H9 (cell line): ENCODE results near the gene SHROOM1. TPM values are rescaled to one million over a fixed set of nuclear protein-coding genes. Genes with fewer than 3 reads are reported as not detected.

ENCODE experiments used
- DNase-seq: peaks from one replicate; pipeline ENCODE4 v3.0.0-alpha.2; 2017
- H2AFZ ChIP-seq: one replicate; pipeline ENCODE4 v1.6.1; 2013; ENCODE audit warnings: mild to moderate bottlenecking, low read length, control low read depth, moderate library complexity
- H2AK5ac ChIP-seq: 2 replicates; pipeline ENCODE4 v1.6.1; 2013; ENCODE audit warnings: low read length, control low read depth, mixed read lengths; ENCODE audit not compliant: insufficient read length
- H2BK120ac ChIP-seq: one replicate; pipeline ENCODE4 v1.6.1; 2013; ENCODE audit warnings: low read depth, mild to moderate bottlenecking, low read length, control low read depth, inconsistent platforms; ENCODE audit not compliant: poor library complexity, severe bottlenecking
- H2BK12ac ChIP-seq: 2 replicates; pipeline ENCODE4 v1.6.1; 2013; ENCODE audit warnings: low read length, control low read depth, mixed read lengths, low read depth; ENCODE audit not compliant: insufficient read length
- H2BK15ac ChIP-seq: 2 replicates; pipeline ENCODE4 v1.6.1; 2013; ENCODE audit warnings: low read depth, low read length, control low read depth
- H2BK20ac ChIP-seq: one replicate; pipeline ENCODE4 v1.6.1; 2013; ENCODE audit warnings: low read depth, mild to moderate bottlenecking, low read length, control low read depth, inconsistent platforms; ENCODE audit not compliant: poor library complexity, severe bottlenecking
- H2BK5ac ChIP-seq: 2 replicates; pipeline ENCODE4 v1.6.1; 2013; ENCODE audit warnings: low read length, control low read depth, mixed read lengths; ENCODE audit not compliant: insufficient read length
- H3K14ac ChIP-seq: 2 replicates; pipeline ENCODE4 v1.6.1; 2013; ENCODE audit warnings: low read length, control low read depth; ENCODE audit not compliant: insufficient read depth
- H3K18ac ChIP-seq: 2 replicates; pipeline ENCODE4 v1.6.1; 2013; ENCODE audit warnings: low read depth, mild to moderate bottlenecking, mixed read lengths, low read length, control low read depth; ENCODE audit not compliant: insufficient read length
- H3K23ac ChIP-seq: 2 replicates; pipeline ENCODE4 v1.6.1; 2013; ENCODE audit warnings: low read length, control low read depth, mixed read lengths, low read depth; ENCODE audit not compliant: insufficient read length
- H3K23me2 ChIP-seq: 2 replicates; pipeline ENCODE4 v1.6.1; 2013; ENCODE audit warnings: low read depth, mild to moderate bottlenecking, mixed read lengths, low read length, control low read depth; ENCODE audit not compliant: insufficient read length, poor library complexity, severe bottlenecking
- H3K27ac ChIP-seq: 2 replicates; pipeline ENCODE4 v1.5.1; 2013; ENCODE audit warnings: low read length, control low read depth, mixed read lengths, low read depth; ENCODE audit not compliant: insufficient read length
- H3K27me3 ChIP-seq: 2 replicates; pipeline ENCODE4 v1.6.1; 2013; ENCODE audit warnings: low read length, control low read depth, inconsistent platforms; ENCODE audit not compliant: insufficient read depth
- H3K4ac ChIP-seq: 2 replicates; pipeline ENCODE4 v1.6.1; 2013; ENCODE audit warnings: low read depth, mild to moderate bottlenecking, control low read depth, inconsistent platforms, low read length, moderate library complexity
- H3K4me1 ChIP-seq: 2 replicates; pipeline ENCODE4 v1.6.1; 2013; ENCODE audit warnings: low read length, control low read depth, inconsistent platforms; ENCODE audit not compliant: insufficient read depth
- H3K4me2 ChIP-seq: 2 replicates; pipeline ENCODE4 v1.6.1; 2013; ENCODE audit warnings: low read length, control low read depth, mixed read lengths; ENCODE audit not compliant: insufficient read length, insufficient read depth
- H3K56ac ChIP-seq: 2 replicates; pipeline ENCODE4 v1.6.1; 2013; ENCODE audit warnings: low read depth, mild to moderate bottlenecking, mixed read lengths, low read length, control low read depth; ENCODE audit not compliant: insufficient read length
- H3K79me1 ChIP-seq: 2 replicates; pipeline ENCODE4 v1.6.1; 2013; ENCODE audit warnings: low read depth, mild to moderate bottlenecking, moderate library complexity, low read length, control low read depth, inconsistent platforms; ENCODE audit not compliant: insufficient read depth, poor library complexity, severe bottlenecking
- H3K79me2 ChIP-seq: 2 replicates; pipeline ENCODE4 v1.6.1; 2013; ENCODE audit warnings: low read length, control low read depth, inconsistent platforms; ENCODE audit not compliant: insufficient read depth
- H3K9ac ChIP-seq: 2 replicates; pipeline ENCODE4 v1.6.1; 2013; ENCODE audit warnings: low read length, control low read depth, mixed read lengths; ENCODE audit not compliant: insufficient read length; ENCODE audit errors: extremely low read depth
- H3K9me3 ChIP-seq: one replicate; pipeline ENCODE4 v1.6.1; 2013; ENCODE audit warnings: low read depth, low read length, inconsistent platforms; ENCODE audit not compliant: control insufficient read depth
- H3T11ph ChIP-seq: one replicate; pipeline ENCODE4 v1.6.1; 2013; ENCODE audit warnings: mild to moderate bottlenecking, low read length, control low read depth, inconsistent platforms
- H4K20me1 ChIP-seq: one replicate; pipeline ENCODE4 v1.6.1; 2013; ENCODE audit not compliant: control insufficient read depth, insufficient read length, insufficient read depth
- H4K5ac ChIP-seq: 2 replicates; pipeline ENCODE4 v1.6.1; 2013; ENCODE audit warnings: low read depth, mild to moderate bottlenecking, mixed read lengths, low read length, control low read depth; ENCODE audit not compliant: insufficient read length
- H4K8ac ChIP-seq: replicated peaks from 2 replicates; pipeline ENCODE4 v1.6.1; 2013; ENCODE audit warnings: low read length, control low read depth, mixed read lengths, low read depth; ENCODE audit not compliant: insufficient read length
- H4K91ac ChIP-seq: 2 replicates; pipeline ENCODE4 v1.6.1; 2013; ENCODE audit warnings: low read depth, mild to moderate bottlenecking, moderate library complexity, mixed read lengths, low read length, control low read depth; ENCODE audit not compliant: insufficient read length
- H3K27ac Mint-ChIP-seq, 3 experiments: 2 replicates in 2 of 3; 3 replicates in 1 of 3; pipeline ENCODE4 v1.8.0; 2020 to 2021; ENCODE audit warnings: mixed read lengths in 3 of 3, mild to moderate bottlenecking in 1 of 3, moderate library complexity in 1 of 3
- H3K27me3 Mint-ChIP-seq: 2 replicates; pipeline ENCODE4 v1.8.0; 2021; ENCODE audit warnings: low read depth, mild to moderate bottlenecking, moderate library complexity, mixed read lengths
- H3K36me3 Mint-ChIP-seq, 3 experiments: 2 replicates in 2 of 3; 3 replicates in 1 of 3; pipeline ENCODE4 v1.8.0; 2020 to 2021; ENCODE audit warnings: low read depth in 3 of 3, mixed read lengths in 3 of 3; ENCODE audit not compliant: insufficient read depth in 1 of 3
- H3K4me1 Mint-ChIP-seq, 2 experiments: 2 replicates each; pipeline ENCODE4 v1.8.0; 2020; ENCODE audit warnings: mixed read lengths in 2 of 2
- H3K4me3 Mint-ChIP-seq, 2 experiments: 2 replicates in 1 of 2; 3 replicates in 1 of 2; pipeline ENCODE4 v1.8.0; 2020 to 2021; ENCODE audit warnings: mild to moderate bottlenecking in 2 of 2, mixed read lengths in 2 of 2, moderate library complexity in 1 of 2
- H3K9me3 Mint-ChIP-seq, 2 experiments: 2 replicates in 1 of 2; 3 replicates in 1 of 2; pipeline ENCODE4 v1.8.0; 2020; ENCODE audit warnings: mild to moderate bottlenecking in 2 of 2, mixed read lengths in 2 of 2, moderate library complexity in 1 of 2
- CTCF ChIP-seq: fragments of 200-600 bp; sonication (generic); conservative IDR thresholded peaks from 3 replicates; pipeline ENCODE4 v1.8.0; 2021; ENCODE audit warnings: antibody characterized with exemption, mild to moderate bottlenecking
- WGBS: extraction: QIAGEN DNeasy Blood & Tissue Kit; methylation state at CpG from one replicate; pipeline ENCODE4 v1.1.7; 2013; ENCODE audit warnings: missing lambda C conversion rate, low lambda C conversion rate, mixed read lengths; ENCODE audit not compliant: insufficient read length; ENCODE audit errors: extremely low coverage; 5-methylcytosine and 5-hydroxymethylcytosine counted together
- total RNA-seq: library from RNA; stranded (reverse); gene quantifications from 2 replicates; pipeline ENCODE4 v1.2.1, GENCODE V29; 2021

Gene SHROOM1
- total RNA-seq, 1 experiment from 2014 or later = 7.0 TPM

DNA sequence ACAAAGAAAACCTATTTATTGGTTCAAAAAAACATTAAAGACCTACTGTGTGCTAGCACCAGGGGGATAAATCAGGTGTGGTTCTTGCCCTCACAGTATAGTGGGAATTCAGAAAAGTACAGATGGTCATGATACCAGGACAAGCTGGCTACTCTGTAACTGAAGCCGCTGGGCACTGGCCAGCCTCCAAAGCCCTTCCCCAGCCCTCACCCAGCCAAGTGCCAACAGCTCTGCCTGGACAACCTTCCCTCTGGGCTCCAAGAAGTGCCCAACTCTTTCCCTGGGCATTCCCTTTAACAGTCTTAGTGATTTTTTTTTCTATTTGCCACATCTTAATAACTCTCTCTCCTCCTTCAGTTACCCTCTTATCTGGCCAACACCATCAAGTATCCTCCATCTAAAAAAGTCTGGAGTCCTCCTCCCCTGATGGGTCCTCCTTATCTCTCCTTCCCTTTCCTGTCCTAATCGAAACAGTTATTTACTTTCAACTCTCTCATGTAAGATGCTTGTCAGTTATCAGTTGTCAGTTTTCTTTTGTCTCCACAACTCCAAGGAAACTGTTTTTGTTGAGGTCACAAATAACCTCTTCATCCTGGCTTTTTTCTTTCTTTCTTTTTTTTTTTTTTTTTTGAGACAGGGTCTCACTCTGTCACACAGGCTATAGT is 40.1 kb downstream of the SHROOM1 start:
- peaks cover 11 to 15% of the 10 kb centered on the region in 2 experiments for H3K4me1 Mint-ChIP-seq
- Histone ChIP-seq H2BK15ac (no peak overlapping the region), H3K18ac (no peak overlapping the region), H4K20me1 (no peaks in the 10 kb centered on the region), H3K23me2 (no peaks in the 10 kb centered on the region), H2AK5ac (no peak overlapping the region), H3K79me1 (no peaks in the 10 kb centered on the region), H2AFZ (no peak overlapping the region), H3K27ac (no peak overlapping the region), H3K4me2 (no peak overlapping the region), H3K23ac (no peak overlapping the region), H2BK120ac (no peak overlapping the region), H4K91ac (no peak overlapping the region), H4K8ac (no peak overlapping the region), H3K56ac (no peak overlapping the region), H3K4me1 (no peaks in the 10 kb centered on the region), H3K9ac (no peak overlapping the region), H2BK12ac (no peak overlapping the region), H4K5ac (no peak overlapping the region), H2BK20ac (no peak overlapping the region), H3T11ph (no peak overlapping the region), H3K4ac (no peak overlapping the region), H3K79me2 (no peaks in the 10 kb centered on the region), H2BK5ac (no peak overlapping the region), H3K9me3 (no peaks in the 10 kb centered on the region), H3K27me3 (no peaks in the 10 kb centered on the region), H3K14ac (no peak overlapping the region)
- H3K4me3 Mint-ChIP-seq = no peak overlapping the region
- DNase-seq = no peak
- TF ChIP-seq CTCF = no peak
- H3K36me3 Mint-ChIP-seq = no peaks in the 10 kb centered on the region; a peak in 1 of 7 replicates
- H3K27me3 Mint-ChIP-seq = peaks cover 23% of the 10 kb centered on the region
- no peaks in the 10 kb centered on the region for H3K9me3 Mint-ChIP-seq
- H3K27ac Mint-ChIP-seq = no peak overlapping the region
- WGBS = no CpG with 5 or more reads among the region's 2 CpGs
